H1 (cell line): ENCODE data around the gene RUFY2. TPM values are rescaled to one million over a fixed set of nuclear protein-coding genes. Genes with fewer than 3 reads are reported as not detected.

Experiments
- CTCF ChIA-PET: fragments of 300-600 bp; sonication (Branson Sonifier 250); formaldehyde crosslinking; loops from one replicate; lab custom pipeline; 2021; ENCODE audit not compliant: partially characterized antibody; lab: Charles Lee
- POLR2A ChIA-PET: fragments of 300-600 bp; sonication (Branson Sonifier 250); formaldehyde crosslinking; loops from one replicate; lab custom pipeline; 2021; ENCODE audit warnings: inconsistent platforms; ENCODE audit not compliant: partially characterized antibody; lab: Charles Lee
- DNase-seq, 2 experiments: peaks; one replicate each; pipeline versions ENCODE4 v3.0.0 to v3.0.0-alpha.2; 2010 to 2022; ENCODE audit warnings: low spot score in 2 of 2, low read depth in 1 of 2, mixed read lengths in 1 of 2
- FAIRE-seq: peaks from 2 replicates; lab custom pipeline; 2011; peaks lifted over from hg19 to GRCh38; lab: Jason Lieb, UNC
- H2AFZ ChIP-seq: 2 replicates; pipeline ENCODE4 v1.8.1; 2012; ENCODE audit warnings: low read length, inconsistent platforms
- H2AK5ac ChIP-seq: 2 replicates; pipeline ENCODE4 v1.6.1; 2013; ENCODE audit warnings: low read depth, low read length
- H2BK120ac ChIP-seq: replicated peaks from 2 replicates; pipeline ENCODE3; 2013; ENCODE audit warnings: low read depth, low read length, inconsistent platforms
- H2BK12ac ChIP-seq: 2 replicates; pipeline ENCODE4 v1.6.1; 2013; ENCODE audit warnings: low read depth, low read length
- H2BK15ac ChIP-seq: 2 replicates; pipeline ENCODE4 v1.6.1; 2013; ENCODE audit warnings: low read length
- H2BK20ac ChIP-seq: 2 replicates; pipeline ENCODE4 v1.6.1; 2013; ENCODE audit warnings: low read length
- H2BK5ac ChIP-seq: 2 replicates; pipeline ENCODE4 v1.6.1; 2013; ENCODE audit warnings: low read depth, low read length
- H3K14ac ChIP-seq: 2 replicates; pipeline ENCODE4 v1.6.1; 2013; ENCODE audit warnings: inconsistent platforms; ENCODE audit not compliant: insufficient read length
- H3K18ac ChIP-seq: 2 replicates; pipeline ENCODE4 v1.6.1; 2013; ENCODE audit warnings: low read length; ENCODE audit errors: extremely low read depth
- H3K23ac ChIP-seq: 2 replicates; pipeline ENCODE4 v1.6.1; 2013; ENCODE audit warnings: inconsistent platforms; ENCODE audit not compliant: insufficient read length
- H3K23me2 ChIP-seq: 2 replicates; pipeline ENCODE4 v1.6.1; 2013; ENCODE audit warnings: low read depth, low read length
- H3K27ac ChIP-seq: 2 replicates; pipeline ENCODE4 v1.6.1; 2011; ENCODE audit warnings: low read depth, low read length, inconsistent platforms
- H3K27me3 ChIP-seq, 4 experiments: replicated peaks in 1 of 4; 1 replicate in 1 of 4; 2 replicates in 3 of 4; pipeline versions ENCODE4 v1.6.1 to v1.8.1; 2011 to 2013; ENCODE audit warnings: low read length in 3 of 4, mild to moderate bottlenecking in 3 of 4, inconsistent platforms in 2 of 4, mixed read lengths in 2 of 4, moderate library complexity in 1 of 4; ENCODE audit not compliant: control insufficient read depth in 3 of 4, insufficient read depth in 3 of 4; ENCODE audit errors: extremely low read depth in 1 of 4
- H3K36me3 ChIP-seq, 4 experiments: 2 replicates each; pipeline versions ENCODE4 v1.6.1 to v1.8.1; 2011 to 2013; ENCODE audit warnings: mild to moderate bottlenecking in 4 of 4, low read length in 3 of 4, moderate library complexity in 2 of 4, control low read depth in 1 of 4, inconsistent platforms in 1 of 4; ENCODE audit not compliant: insufficient read depth in 4 of 4, control insufficient read depth in 2 of 4
- H3K4ac ChIP-seq: replicated peaks from 2 replicates; pipeline ENCODE3; 2013; ENCODE audit warnings: low read length, low read depth, mixed read lengths, inconsistent platforms; ENCODE audit not compliant: insufficient read length
- H3K4me1 ChIP-seq, 4 experiments: replicated peaks in 1 of 4; 1 replicate in 1 of 4; 2 replicates in 3 of 4; pipeline versions ENCODE4 v1.6.1 to v1.8.1; 2011 to 2013; ENCODE audit warnings: low read length in 3 of 4, inconsistent platforms in 2 of 4, mixed read lengths in 1 of 4; ENCODE audit not compliant: insufficient read depth in 4 of 4, control insufficient read depth in 3 of 4
- H3K4me2 ChIP-seq, 2 experiments: 2 replicates each; pipeline versions ENCODE4 v1.6.1 to v1.8.1; 2011 to 2013; ENCODE audit warnings: low read depth in 2 of 2, low read length in 2 of 2, control low read depth in 1 of 2, inconsistent platforms in 1 of 2, mild to moderate bottlenecking in 1 of 2; ENCODE audit not compliant: insufficient read depth in 1 of 2
- H3K4me3 ChIP-seq, 4 experiments: fragments of 200-600, 300-600 bp in 1 of 4; sonication (generic), shearing (Covaris generic), sonication (Bioruptor Twin) in 1 of 4; 2 replicates each; pipeline versions ENCODE4 v1.5.1 to v1.8.1; 2011 to 2016; ENCODE audit warnings: low read length in 4 of 4, low read depth in 3 of 4, control low read depth in 2 of 4, inconsistent platforms in 2 of 4, mild to moderate bottlenecking in 2 of 4, mixed read lengths in 1 of 4, moderate library complexity in 1 of 4; ENCODE audit not compliant: insufficient read depth in 2 of 4; ENCODE audit errors: extremely low read depth in 1 of 4
- H3K56ac ChIP-seq: replicated peaks from 2 replicates; pipeline ENCODE3; 2013; ENCODE audit warnings: low read depth, mild to moderate bottlenecking, mixed read lengths, low read length, inconsistent platforms; ENCODE audit not compliant: insufficient read length
- H3K79me1 ChIP-seq: 2 replicates; pipeline ENCODE4 v1.6.1; 2013; ENCODE audit warnings: low read depth, low read length, control low read depth
- H3K79me2 ChIP-seq, 2 experiments: 2 replicates each; pipeline versions ENCODE4 v1.6.1 to v1.8.1; 2012 to 2013; ENCODE audit warnings: low read length in 2 of 2, mild to moderate bottlenecking in 2 of 2, inconsistent platforms in 1 of 2; ENCODE audit not compliant: insufficient read depth in 2 of 2, control insufficient read depth in 1 of 2
- H3K9ac ChIP-seq, 4 experiments: replicated peaks in 1 of 4; 1 replicate in 1 of 4; 2 replicates in 3 of 4; pipeline versions ENCODE4 v1.6.1 to v1.8.1; 2011 to 2013; ENCODE audit warnings: low read depth in 3 of 4, low read length in 3 of 4, control low read depth in 2 of 4, mild to moderate bottlenecking in 2 of 4, moderate library complexity in 2 of 4, inconsistent platforms in 1 of 4; ENCODE audit errors: extremely low read depth in 1 of 4
- H3K9me3 ChIP-seq, 2 experiments: 2 replicates each; pipeline versions ENCODE4 v1.6.1 to v1.8.1; 2012 to 2013; ENCODE audit warnings: mild to moderate bottlenecking in 2 of 2, moderate library complexity in 2 of 2, control low read depth in 1 of 2, inconsistent platforms in 1 of 2, low read depth in 1 of 2, low read length in 1 of 2, mixed read lengths in 1 of 2; ENCODE audit not compliant: insufficient read depth in 2 of 2
- H4K20me1 ChIP-seq, 2 experiments: replicated peaks in 1 of 2; 2 replicates each; pipeline versions ENCODE3 to v1.8.1; 2011 to 2013; ENCODE audit warnings: inconsistent platforms in 2 of 2, low read length in 2 of 2, mild to moderate bottlenecking in 1 of 2; ENCODE audit not compliant: insufficient read depth in 2 of 2, control insufficient read depth in 1 of 2
- H4K5ac ChIP-seq: 2 replicates; pipeline ENCODE4 v1.6.1; 2013; ENCODE audit warnings: low read length, low read depth, mixed read lengths, inconsistent platforms; ENCODE audit not compliant: insufficient read length
- H4K8ac ChIP-seq: 2 replicates; pipeline ENCODE4 v1.8.0; 2013; ENCODE audit warnings: mild to moderate bottlenecking, moderate library complexity, low read length, inconsistent platforms; ENCODE audit not compliant: insufficient read depth; ENCODE audit errors: extremely low read depth
- H4K91ac ChIP-seq: replicated peaks from 2 replicates; pipeline ENCODE3; 2013; ENCODE audit warnings: low read length, mixed read lengths, inconsistent platforms; ENCODE audit not compliant: insufficient read length
- SAP30 ChIP-seq: fragments of 300-600 bp; sonication (generic); IDR thresholded peaks from 2 replicates; pipeline ENCODE4 v1.7.1; 2012; ENCODE audit warnings: low read length, moderate library complexity, mild to moderate bottlenecking, inconsistent platforms; ENCODE audit not compliant: insufficient read depth, insufficient replicate concordance
- WGBS, 2 experiments: shearing (Covaris generic) in 1 of 2; methylation state at CpG; one replicate each; pipeline versions ENCODE4 v1.1.6 to v1.1.7; 2013 to 2015; ENCODE audit warnings: low lambda C conversion rate in 2 of 2, mixed read lengths in 2 of 2, inconsistent platforms in 1 of 2, low coverage in 1 of 2, missing lambda C conversion rate in 1 of 2; ENCODE audit not compliant: insufficient replicate concordance in 2 of 2, insufficient coverage in 1 of 2, insufficient read length in 1 of 2; ENCODE audit errors: extremely low coverage in 1 of 2, missing lambda C conversion rate in 1 of 2; 5-methylcytosine and 5-hydroxymethylcytosine counted together
- polyA plus RNA-seq, 7 experiments: library from polyadenylated mRNA; depleted of rRNA in 3 of 7; stranded (reverse) in 5 of 7; unstranded in 2 of 7; fragments of >200 nt in 5 of 7; fragments of 200-250 nt in 2 of 7; gene quantifications; 1 replicate in 5 of 7; 2 replicates in 1 of 7; 4 replicates in 1 of 7; pipeline versions ENCODE4 v1.2.1 to v1.2.3, GENCODE V29; 2011 to 2013; ENCODE audit warnings: missing spikeins in 2 of 7, mixed read lengths in 2 of 7
- total RNA-seq: library from RNA; stranded (reverse); fragmentation: NEBNext Ultra II Directional; extraction: Animal tissue kit (Norgen Biotek cat#: 25700); gene quantifications from 2 replicates; pipeline ENCODE4 v1.2.1, GENCODE V29; 2021
- TF ChIP-seq, protein P1 (sequence below): IDR thresholded peaks from 2 replicates; pipeline ENCODE4 v1.6.1; 2012; ENCODE audit warnings: inconsistent platforms

RUFY2 gene
- total and polyA plus RNA-seq, 2 of the 8 experiments (the other 6 are each of a cell fraction or from before 2014, with no cell fraction given), result 3.4 to 12.0 TPM

GRCh38 chr10:68333058-68333395, 74.0 kb downstream of the RUFY2 start:
- 0 out of 2 replicates have a peak overlapping the region, but pooled peaks have one; percentile 97 for H2BK5ac ChIP-seq
- H3K4me2 ChIP-seq, result peak overlapping the region; percentile 83 to 88
- no peak for FAIRE-seq
- peak overlapping the region; percentile 54 for H3K56ac ChIP-seq
- peak overlapping the region; percentile 99 for H3K27ac ChIP-seq
- peaks cover 0 to 5% (median 4%) of the 10 kb centered on the region in 4 experiments; a peak in 4 of 7 replicates for H3K4me1 ChIP-seq
- no peak overlapping the region; the same call in 1 of the 2 replicates for H3K18ac ChIP-seq
- peaks cover 4% of the 10 kb centered on the region; the same call in 1 of the 2 replicates for H3K23me2 ChIP-seq
- H2BK20ac ChIP-seq, result no peak overlapping the region
- no peaks in the 10 kb centered on the region for H3K9me3 ChIP-seq
- H4K8ac ChIP-seq, result peak overlapping the region; percentile 100; the same call in 1 of the 2 replicates
- peak; percentile 83 for TF ChIP-seq SAP30
- TF ChIP-seq, protein P1, sequence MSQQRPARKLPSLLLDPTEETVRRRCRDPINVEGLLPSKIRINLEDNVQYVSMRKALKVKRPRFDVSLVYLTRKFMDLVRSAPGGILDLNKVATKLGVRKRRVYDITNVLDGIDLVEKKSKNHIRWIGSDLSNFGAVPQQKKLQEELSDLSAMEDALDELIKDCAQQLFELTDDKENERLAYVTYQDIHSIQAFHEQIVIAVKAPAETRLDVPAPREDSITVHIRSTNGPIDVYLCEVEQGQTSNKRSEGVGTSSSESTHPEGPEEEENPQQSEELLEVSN, result no peak
- ChIA-PET POLR2A (interaction anchor here (0.7 to 6.7 kb wide), 42 partner anchors 11 to 623 kb away, joined by 3 to 141 read pairs (median 4); partner anchors contain the start of genes ATOH7, DDX21, DDX50 and DNA2), CTCF (interaction anchor here (0.6 to 1.6 kb wide), 7 partner anchors 11 to 143 kb away, joined by 3 to 5 read pairs (median 4); no protein-coding TSS in a partner anchor)
- H4K91ac ChIP-seq, result no peak overlapping the region
- H3K79me1 ChIP-seq, result no peaks in the 10 kb centered on the region
- no peak overlapping the region for H3K23ac ChIP-seq
- H2AK5ac ChIP-seq, result no peak overlapping the region
- H3K27me3 ChIP-seq, result no peaks in the 10 kb centered on the region; a peak in 1 of 7 replicates
- peak overlapping the region; percentile 83 for H4K5ac ChIP-seq
- no peak overlapping the region for H3K4ac ChIP-seq
- no peak overlapping the region for H3K14ac ChIP-seq
- no peak overlapping the region for H2BK15ac ChIP-seq
- WGBS, 2 experiments, result 2% methylated on average over 10 of the region's 10 CpGs; no CpG with 5 or more reads in 1 of the 2 experiments
- H3K4me3 ChIP-seq, result peak overlapping the region; percentile 95 to 99 (median 98)
- no peak for DNase-seq
- H2BK12ac ChIP-seq, result no peak overlapping the region; the same call in 1 of the 2 replicates
- H3K36me3 ChIP-seq, result peaks cover 0 to 25% (median 1%) of the 10 kb centered on the region in 4 experiments; a peak in 2 of 8 replicates
- H2BK120ac ChIP-seq, result peak overlapping the region; percentile 24
- H4K20me1 ChIP-seq, result peaks cover 24 to 26% of the 10 kb centered on the region in 2 experiments
- H3K79me2 ChIP-seq, result peaks cover 40 to 70% of the 10 kb centered on the region in 2 experiments
- H3K9ac ChIP-seq, result peak overlapping the region; percentile 66 to 100 (median 98)
- no peak overlapping the region for H2AFZ ChIP-seq
